GM10248 (cell line): ENCODE data around the gene ASPSCR1.

Experiments used
- CTCF ChIA-PET: fragments of 300-600 bp; sonication (Branson Sonifier 250); formaldehyde crosslinking; extraction: SDS; loops from one replicate; lab custom pipeline; 2021; ENCODE audit warnings: antibody characterized with exemption; lab: Yijun Ruan, JAX
- POLR2A ChIA-PET: fragments of 350-650 bp; sonication (Branson Sonifier 250); formaldehyde crosslinking; extraction: SDS; loops from one replicate; lab custom pipeline; 2020; ENCODE audit warnings: antibody characterized with exemption; lab: Yijun Ruan, JAX
- DNase-seq: peaks from one replicate; pipeline ENCODE4 v3.0.0; 2012; ENCODE audit errors: extremely low spot score
- TF ChIP-seq, protein P1 (sequence below): IDR thresholded peaks from 2 replicates; pipeline ENCODE4 v1.5.1; 2012; ENCODE audit warnings: mild to moderate bottlenecking, low read depth; ENCODE audit errors: extremely low read depth, missing control alignments, control extremely low read depth

ASPSCR1 gene

DNA sequence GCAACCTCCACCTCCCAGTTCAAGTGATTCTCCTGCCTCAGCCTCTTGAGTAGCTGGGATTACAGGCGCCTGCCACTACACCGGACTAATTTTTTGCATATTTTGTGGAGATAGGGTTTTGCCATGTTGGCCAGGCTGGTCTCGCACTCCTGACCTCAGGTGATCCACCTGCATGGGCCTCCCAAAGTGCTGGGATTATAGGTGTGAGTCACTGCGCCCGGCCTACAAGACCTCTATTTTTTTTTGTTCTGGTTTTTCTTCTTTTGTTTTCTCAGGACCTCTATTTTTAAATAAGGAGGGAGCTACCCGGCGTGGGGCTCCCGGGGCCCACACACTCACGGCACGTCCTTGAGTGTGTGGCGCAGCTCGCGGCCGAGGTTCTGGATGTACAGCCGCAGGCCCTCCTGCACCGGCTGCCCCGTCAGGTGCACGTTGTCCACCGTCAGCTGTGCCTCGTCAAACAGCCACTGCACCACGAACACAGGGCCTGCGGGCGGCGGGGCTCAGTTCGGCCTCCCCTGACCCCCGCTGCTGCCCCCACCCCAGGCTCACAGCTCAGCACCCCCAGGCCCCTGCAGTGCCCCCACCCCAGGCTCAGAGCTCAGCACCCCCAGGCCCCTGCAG lies 22.3 kb upstream of the ASPSCR1 start:
- ChIA-PET CTCF (interaction anchor here (0.9 to 2.5 kb wide), 9 partner anchors 11 to 82 kb away, joined by 3 to 8 read pairs (median 5); partner anchors contain the start of genes CENPX, DCXR and LRRC45), POLR2A (no interaction called here)
- TF ChIP-seq, protein P1, sequence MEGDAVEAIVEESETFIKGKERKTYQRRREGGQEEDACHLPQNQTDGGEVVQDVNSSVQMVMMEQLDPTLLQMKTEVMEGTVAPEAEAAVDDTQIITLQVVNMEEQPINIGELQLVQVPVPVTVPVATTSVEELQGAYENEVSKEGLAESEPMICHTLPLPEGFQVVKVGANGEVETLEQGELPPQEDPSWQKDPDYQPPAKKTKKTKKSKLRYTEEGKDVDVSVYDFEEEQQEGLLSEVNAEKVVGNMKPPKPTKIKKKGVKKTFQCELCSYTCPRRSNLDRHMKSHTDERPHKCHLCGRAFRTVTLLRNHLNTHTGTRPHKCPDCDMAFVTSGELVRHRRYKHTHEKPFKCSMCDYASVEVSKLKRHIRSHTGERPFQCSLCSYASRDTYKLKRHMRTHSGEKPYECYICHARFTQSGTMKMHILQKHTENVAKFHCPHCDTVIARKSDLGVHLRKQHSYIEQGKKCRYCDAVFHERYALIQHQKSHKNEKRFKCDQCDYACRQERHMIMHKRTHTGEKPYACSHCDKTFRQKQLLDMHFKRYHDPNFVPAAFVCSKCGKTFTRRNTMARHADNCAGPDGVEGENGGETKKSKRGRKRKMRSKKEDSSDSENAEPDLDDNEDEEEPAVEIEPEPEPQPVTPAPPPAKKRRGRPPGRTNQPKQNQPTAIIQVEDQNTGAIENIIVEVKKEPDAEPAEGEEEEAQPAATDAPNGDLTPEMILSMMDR = no peak
- DNase-seq = no peak

DNA sequence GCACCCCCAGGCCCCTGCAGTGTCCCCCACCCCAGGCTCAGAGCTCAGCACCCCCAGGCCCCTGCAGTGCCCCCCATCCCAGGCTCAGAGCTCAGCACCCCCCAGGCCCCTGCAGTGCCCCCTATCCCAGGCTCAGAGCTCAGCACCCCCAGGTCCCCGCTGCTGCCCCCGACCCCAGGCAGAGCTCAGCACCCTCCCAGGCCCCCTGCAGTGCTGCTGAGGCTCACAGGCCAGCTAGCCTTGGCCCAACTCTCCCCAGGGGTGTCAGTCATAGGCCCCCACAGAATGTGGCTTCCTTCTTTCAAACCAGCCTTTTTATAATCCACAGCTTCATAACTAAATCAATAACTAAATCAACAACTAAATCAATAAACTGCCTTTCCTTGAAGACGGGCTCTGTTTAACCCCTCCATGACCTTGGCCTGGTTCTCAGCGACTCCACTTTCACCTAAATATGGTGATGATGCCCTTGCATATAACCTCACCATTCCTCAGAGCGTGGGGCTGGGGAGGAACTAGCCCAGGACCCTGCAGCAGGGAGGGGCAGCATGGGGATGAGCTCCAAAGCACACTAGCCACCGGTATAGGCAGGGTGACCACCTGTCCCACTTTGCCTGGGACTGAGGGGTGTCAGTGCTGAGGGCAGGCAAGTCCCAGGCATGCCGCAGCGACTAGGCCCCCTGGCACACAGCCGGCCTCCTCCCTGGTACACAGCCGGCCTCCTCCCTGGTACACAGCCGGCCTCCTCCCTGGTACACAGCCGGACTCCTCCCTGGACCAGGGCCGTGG lies 21.5 kb upstream of the ASPSCR1 start:
- TF ChIP-seq, protein P1 = no peak
- CTCF ChIA-PET = interaction anchor here (1.2 to 2.5 kb wide), 8 partner anchors 11 to 82 kb away, joined by 3 to 8 read pairs (median 5); partner anchors contain the start of genes CENPX, DCXR and LRRC45
- no peak for DNase-seq
- POLR2A ChIA-PET = no interaction called here

DNA sequence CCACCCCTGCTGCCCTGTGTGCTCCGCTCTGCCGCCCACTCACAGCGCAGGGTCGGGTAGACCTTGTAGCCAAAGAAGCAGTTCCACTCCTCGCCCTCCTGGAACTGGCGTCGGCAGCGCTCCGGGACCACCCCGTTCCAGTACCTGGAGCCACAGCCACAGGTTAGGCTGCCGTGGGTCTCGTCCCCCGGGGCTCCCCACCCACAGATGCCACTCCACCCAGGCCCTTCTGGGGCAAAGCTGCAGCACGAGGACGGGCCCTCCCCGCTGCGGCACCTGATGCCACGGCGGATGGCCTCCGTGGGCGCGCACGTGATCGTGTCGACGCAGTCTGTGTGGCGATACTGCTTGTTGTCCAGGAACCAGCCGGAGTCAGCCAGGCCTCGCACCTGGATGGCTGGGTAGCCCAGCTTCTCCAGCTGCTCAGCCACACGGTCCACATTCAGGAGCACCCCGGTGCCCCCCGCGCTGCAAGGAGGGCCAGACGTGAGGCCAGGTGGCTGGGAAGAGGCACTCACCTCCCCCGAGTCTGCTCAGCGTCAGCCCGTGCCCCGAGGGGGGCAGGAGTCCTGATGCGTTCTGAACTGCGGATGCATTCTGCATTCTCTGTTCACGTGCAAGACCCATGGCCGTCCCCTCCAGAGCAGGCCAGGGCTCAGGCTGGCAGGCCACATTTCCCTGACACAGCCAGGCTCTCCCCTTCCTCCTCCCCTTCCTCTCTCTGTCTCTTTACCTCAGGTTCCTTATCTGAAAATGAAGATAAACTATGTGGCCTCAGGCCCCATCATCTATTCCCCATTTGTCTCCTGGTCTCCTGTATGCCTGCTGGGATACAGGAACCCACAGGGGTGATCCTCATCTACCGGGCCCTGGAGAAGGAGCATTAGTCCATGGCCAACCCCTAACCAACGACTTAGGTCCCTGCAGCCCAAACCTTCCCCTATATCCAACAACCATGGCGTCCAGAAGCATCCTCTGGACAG lies 20.5 kb upstream of the ASPSCR1 start:
- DNase-seq = no peak
- TF ChIP-seq, protein P1 = no peak
- CTCF ChIA-PET = interaction anchor here (1.3 to 2.0 kb wide), 3 partner anchors 10 to 73 kb away, joined by 5 to 7 read pairs (median 5); partner anchors contain the start of genes CENPX and LRRC45
- POLR2A ChIA-PET = no interaction called here

DNA sequence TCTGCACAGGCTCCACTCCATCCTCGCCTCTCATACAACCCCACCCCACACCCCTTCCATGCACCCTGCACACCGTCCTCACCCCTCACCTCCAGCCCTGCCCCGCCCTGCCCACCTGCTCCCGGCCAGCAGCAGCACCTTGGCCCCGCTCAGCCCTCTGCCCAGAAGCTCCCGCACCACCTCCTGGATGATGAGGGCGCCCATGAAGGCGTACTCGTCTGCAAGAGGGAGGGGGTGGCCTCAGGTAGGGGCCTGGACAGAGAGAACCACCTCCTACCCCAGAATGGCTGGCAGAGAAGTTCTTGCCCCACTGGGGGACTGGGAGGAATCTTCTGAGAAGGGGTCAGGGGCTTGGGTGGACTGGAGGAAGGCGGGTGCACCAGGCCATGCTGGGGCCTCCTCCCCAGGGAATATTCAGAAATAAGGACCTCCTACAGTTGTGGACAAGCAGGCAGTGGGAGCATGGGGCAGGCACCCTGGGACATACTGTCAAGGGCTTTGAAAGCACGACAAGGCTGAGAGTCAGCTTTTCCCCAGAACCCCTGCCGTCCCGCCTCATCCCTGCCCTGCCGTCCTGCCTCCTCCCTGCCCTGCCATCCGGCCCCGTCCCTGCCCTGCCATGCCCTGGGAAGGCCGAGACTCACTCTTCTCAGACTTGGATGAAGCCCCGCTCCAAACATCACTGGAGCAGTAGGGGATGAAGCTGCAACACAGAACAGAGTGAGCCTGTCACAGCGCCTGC lies 19.6 kb upstream of the ASPSCR1 start:
- ChIA-PET CTCF (no interaction called here), POLR2A (no interaction called here)
- no peak for DNase-seq
- TF ChIP-seq, protein P1 = no peak

DNA sequence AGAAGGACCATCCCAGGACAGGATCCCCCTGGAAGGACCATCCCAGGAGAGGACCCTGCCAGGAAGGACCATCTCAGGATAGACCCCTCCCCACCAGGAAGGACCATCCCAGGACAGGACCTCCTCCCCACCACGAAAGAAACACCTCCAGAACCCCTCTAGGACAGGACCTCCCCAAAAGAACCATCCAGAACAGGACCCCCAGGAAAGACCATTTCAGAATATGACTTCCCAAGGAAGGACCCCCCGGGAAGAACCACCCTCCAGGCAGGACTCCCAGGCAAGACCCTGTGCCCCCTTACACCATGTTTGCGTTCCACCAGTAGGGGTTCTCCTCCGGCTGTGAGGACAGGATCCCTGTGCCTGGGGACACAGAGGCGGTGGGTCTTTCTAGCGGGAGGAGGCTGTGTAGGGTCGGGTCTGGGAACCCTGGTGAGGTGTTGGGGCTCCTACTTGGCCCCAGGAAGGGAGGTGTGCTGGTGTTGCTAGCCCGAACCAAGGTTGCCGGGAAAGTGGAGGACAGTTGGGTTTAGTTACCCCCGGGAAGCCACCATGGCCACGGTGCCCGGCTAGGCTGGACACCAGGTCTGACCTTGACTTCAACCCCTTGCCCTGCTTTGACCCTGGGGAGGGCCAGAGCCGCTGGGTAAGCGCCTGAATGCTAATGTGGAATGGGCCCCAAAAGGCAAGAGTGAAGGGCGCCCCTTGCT lies 18.6 kb upstream of the ASPSCR1 start:
- ChIA-PET CTCF (interaction anchor here (0.7 to 3.1 kb wide), 48 partner anchors 8 to 256 kb away, joined by 3 to 106 read pairs (median 4); partner anchors contain the start of genes ASPSCR1, CENPX, DCXR and DUS1L), POLR2A (interaction anchor here (0.9 kb wide), 1 partner anchor 139 kb away, joined by 3 read pairs; the partner anchor contains the start of gene FASN)
- TF ChIP-seq, protein P1 = no peak
- DNase-seq = no peak
